Measurements from ENCODE around the gene MMP26.
"Not testable (repeated sequence)": the region's sequence is repeated elsewhere in the genome, so short reads cannot be mapped to it uniquely, and the experiment has no call there.

The MMP26 gene

GRCh38 chr11:4722616-4723534 lies 18.3 kb downstream of the MMP26 start:
- DNase-seq (ENCODE audit: low read depth in 2 of 2), result not testable (repeated sequence)

GRCh38 chr11:4727171-4727570 lies 22.6 kb downstream of the MMP26 start:
- no peak for DNase-seq (ENCODE audit: low read depth in 2 of 2)

- DNase-seq (ENCODE audit: low read depth in 2 of 2), result no peak
Measured at GRCh38 chr11:4740735-4741134, 36.2 kb downstream of the MMP26 start.

- no peak for DNase-seq (ENCODE audit: low read depth in 2 of 2)
Measured at GRCh38 chr11:4748438-4748837, 43.9 kb downstream of the MMP26 start.

- DNase-seq (ENCODE audit: low read depth in 2 of 2), result no peak
Measured at GRCh38 chr11:4751201-4751600, 46.6 kb downstream of the MMP26 start.
